IPS DF 6.9 (cell line): ENCODE data around the gene FTSJ1.
A peak's percentile ranks its signal among the peaks of the same experiment; 100 is the strongest.

Source experiments
- DNase-seq: peaks from one replicate; pipeline ENCODE4 v3.0.0-alpha.2; 2013; ENCODE audit warnings: low read depth, low spot score
- H3K27ac ChIP-seq: one replicate; pipeline ENCODE4 v1.5.1; 2013; ENCODE audit warnings: low read length, control low read depth
- H3K27me3 ChIP-seq: 2 replicates; pipeline ENCODE4 v1.6.1; 2013; ENCODE audit warnings: mild to moderate bottlenecking, low read length; ENCODE audit not compliant: control insufficient read depth, insufficient read depth
- H3K36me3 ChIP-seq: 2 replicates; pipeline ENCODE4 v1.6.1; 2013; ENCODE audit warnings: low read length; ENCODE audit not compliant: control insufficient read depth, insufficient read depth
- H3K4me1 ChIP-seq: 2 replicates; pipeline ENCODE4 v1.6.1; 2013; ENCODE audit warnings: low read length; ENCODE audit not compliant: control insufficient read depth, insufficient read depth
- H3K4me3 ChIP-seq: 2 replicates; pipeline ENCODE4 v1.5.1; 2013; ENCODE audit warnings: mild to moderate bottlenecking, low read length
- H3K9me3 ChIP-seq: 2 replicates; pipeline ENCODE4 v1.6.1; 2013; ENCODE audit warnings: low read length, inconsistent platforms; ENCODE audit not compliant: control insufficient read depth, insufficient read depth
- WGBS: extraction: QIAGEN DNeasy Blood & Tissue Kit; methylation state at CpG from one replicate; pipeline ENCODE4 v1.1.7; 2013; ENCODE audit warnings: mixed read lengths, missing lambda C conversion rate; ENCODE audit not compliant: insufficient read length, insufficient coverage; 5-methylcytosine and 5-hydroxymethylcytosine counted together

The FTSJ1 gene

DNA sequence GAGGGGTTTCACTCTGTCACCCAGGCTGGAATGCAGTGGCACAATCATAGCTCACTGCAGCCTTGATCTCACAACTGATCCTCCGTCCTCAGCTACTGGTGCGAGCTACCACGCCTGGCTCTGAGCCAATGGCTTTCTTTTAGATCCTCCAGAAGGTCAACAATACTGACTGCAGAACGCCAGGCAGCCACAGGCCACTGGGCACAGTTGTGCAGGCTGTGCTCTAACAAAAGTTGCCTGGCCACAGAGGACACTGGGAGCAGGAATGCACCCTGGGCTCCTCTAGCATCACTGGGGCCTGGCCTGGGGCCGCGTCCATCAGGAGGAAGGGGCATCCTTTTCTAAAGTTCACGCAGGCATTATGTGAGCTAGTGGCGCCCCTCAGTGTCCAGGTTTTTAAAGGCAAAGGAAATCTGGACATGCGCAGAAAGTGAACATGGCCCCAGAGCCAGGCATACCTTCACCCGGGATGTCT lies 17.9 kb downstream of the FTSJ1 start:
- no peak for DNase-seq
- Histone ChIP-seq H3K4me3 (no peak overlapping the region), H3K9me3 (no peaks in the 10 kb centered on the region), H3K27me3 (no peaks in the 10 kb centered on the region), H3K36me3 (no peaks in the 10 kb centered on the region), H3K27ac (no peak overlapping the region), H3K4me1 (peaks cover 2% of the 10 kb centered on the region; the same call in 1 of the 2 replicates)
- no CpG with 5 or more reads among the region's 10 CpGs for WGBS

DNA sequence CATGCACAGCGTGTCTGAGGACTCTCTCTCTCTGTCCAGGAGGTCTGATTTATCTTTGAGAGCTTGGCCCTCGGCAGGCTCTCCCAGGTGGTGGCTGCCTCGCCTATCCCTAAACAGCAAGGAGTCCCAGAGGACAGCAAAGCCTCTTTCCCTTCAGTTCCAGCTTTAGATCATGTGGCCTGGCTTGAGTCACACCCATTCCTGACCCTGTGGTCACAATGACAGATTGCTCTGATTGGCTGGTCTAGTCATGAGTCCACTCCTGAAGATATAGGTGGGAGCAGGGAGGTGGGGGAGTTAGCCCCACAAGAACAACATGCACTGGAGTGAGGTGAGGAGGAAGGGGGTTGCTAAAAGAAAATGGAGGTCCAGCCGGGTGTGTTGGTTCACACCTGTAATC lies 20.7 kb downstream of the FTSJ1 start:
- H3K27me3 ChIP-seq, result no peaks in the 10 kb centered on the region
- DNase-seq, result no peak
- H3K36me3 ChIP-seq, result no peaks in the 10 kb centered on the region
- H3K4me3 ChIP-seq, result no peak overlapping the region
- H3K27ac ChIP-seq, result no peak overlapping the region
- H3K9me3 ChIP-seq, result no peaks in the 10 kb centered on the region
- no CpG with 5 or more reads among the region's 4 CpGs for WGBS
- peaks cover 2% of the 10 kb centered on the region; the same call in 1 of the 2 replicates for H3K4me1 ChIP-seq

DNA sequence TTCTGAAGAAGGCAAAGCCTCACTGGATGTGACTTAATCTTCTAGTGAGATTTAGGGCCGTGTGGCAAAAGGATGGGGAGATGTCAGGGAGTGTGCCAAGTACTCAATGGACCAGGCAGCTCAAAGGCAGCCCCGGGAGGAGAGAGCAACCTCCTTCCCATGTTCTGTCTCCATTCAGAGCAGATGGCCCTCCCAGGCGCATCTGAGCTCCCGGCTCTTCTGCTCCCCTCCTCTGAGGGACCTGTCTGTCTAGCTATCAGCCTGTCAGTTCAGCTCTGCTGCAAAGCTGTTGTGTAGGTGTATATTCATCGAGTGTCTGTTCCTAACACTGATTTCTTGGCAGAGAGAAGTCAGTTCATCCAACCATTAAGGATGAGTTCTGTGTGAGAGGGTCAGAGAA lies 21.9 kb downstream of the FTSJ1 start:
- Histone ChIP-seq H3K27ac (no peak overlapping the region), H3K4me1 (peaks cover 2% of the 10 kb centered on the region; the same call in 1 of the 2 replicates), H3K36me3 (no peaks in the 10 kb centered on the region), H3K4me3 (no peak overlapping the region), H3K9me3 (no peaks in the 10 kb centered on the region), H3K27me3 (no peaks in the 10 kb centered on the region)
- DNase-seq, result no peak
- WGBS, result no CpG with 5 or more reads among the region's 5 CpGs

DNA sequence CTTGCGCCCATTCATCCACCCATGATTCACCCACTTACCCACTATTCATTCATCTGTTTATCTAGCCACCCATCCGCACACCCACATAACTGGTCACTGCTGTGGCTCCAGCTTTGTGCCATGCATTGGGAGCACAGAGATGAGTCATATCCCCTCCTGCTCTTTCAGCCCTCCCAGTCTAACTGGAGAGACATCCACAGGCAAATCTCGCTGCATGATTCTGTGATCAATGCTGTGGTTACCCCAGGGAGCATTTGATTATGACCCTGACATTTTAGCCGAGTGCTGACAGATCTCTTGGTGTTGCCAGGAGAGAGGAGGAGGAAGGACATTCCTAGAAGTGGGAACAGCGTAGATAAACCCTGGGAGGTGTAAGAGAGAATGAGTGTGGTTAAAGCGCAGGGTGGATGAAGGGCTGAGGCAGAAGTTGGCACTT lies 22.4 kb downstream of the FTSJ1 start:
- no peaks in the 10 kb centered on the region for H3K9me3 ChIP-seq
- no CpG with 5 or more reads among the region's 6 CpGs for WGBS
- H3K27ac ChIP-seq, result no peak overlapping the region
- H3K36me3 ChIP-seq, result no peaks in the 10 kb centered on the region
- H3K4me3 ChIP-seq, result no peak overlapping the region
- DNase-seq, result no peak
- no peaks in the 10 kb centered on the region for H3K27me3 ChIP-seq
- 0 out of 2 replicates have a peak, but pooled peaks cover 2% of the 10 kb centered on the region for H3K4me1 ChIP-seq

DNA sequence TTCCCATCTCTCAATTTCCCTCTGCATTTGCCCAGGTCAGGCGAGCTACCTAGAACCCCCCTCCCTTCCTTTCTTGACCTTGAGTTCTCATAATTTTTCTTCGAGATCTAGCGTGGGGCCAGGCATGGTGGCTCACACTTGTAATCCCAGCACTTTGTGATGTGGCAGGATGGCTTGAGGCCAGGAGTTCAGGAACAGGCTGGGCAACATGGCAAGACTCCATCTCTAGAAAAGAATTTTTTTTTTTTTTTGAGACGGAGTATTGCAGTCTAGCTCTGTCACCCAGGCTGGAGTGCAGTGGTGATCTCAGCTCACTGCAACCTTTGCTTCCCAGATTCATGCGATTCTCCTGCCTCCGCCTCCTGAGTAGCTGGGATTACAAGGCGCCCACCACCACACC lies 28.3 kb downstream of the FTSJ1 start:
- Histone ChIP-seq H3K27ac (no peak overlapping the region), H3K36me3 (no peaks in the 10 kb centered on the region), H3K4me3 (no peak overlapping the region), H3K4me1 (no peaks in the 10 kb centered on the region; the same call in 1 of the 2 replicates), H3K9me3 (no peaks in the 10 kb centered on the region), H3K27me3 (no peaks in the 10 kb centered on the region)
- no peak for DNase-seq
- no CpG with 5 or more reads among the region's 7 CpGs for WGBS

DNA sequence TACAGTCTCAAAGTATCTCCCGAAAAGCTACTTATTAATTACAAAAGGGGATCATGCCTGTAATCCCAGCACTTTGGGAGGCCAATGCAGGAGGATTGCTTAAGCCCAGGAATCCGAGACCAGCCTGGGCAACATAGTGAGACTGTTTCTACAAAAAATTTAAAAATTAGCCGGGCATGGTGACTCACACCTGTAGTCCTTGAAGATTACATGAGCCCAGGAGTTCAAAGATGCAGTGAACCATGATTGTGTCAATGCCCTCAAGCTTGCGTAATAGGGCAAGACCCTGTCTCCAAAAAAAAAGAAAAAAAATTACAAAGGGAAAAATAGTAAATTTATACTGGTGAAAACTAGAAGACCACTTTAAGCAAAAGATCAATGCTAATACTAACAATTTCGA lies 29.5 kb downstream of the FTSJ1 start:
- Histone ChIP-seq H3K36me3 (no peaks in the 10 kb centered on the region), H3K27me3 (no peaks in the 10 kb centered on the region), H3K4me3 (no peak overlapping the region), H3K27ac (no peak overlapping the region), H3K9me3 (no peaks in the 10 kb centered on the region), H3K4me1 (peaks cover 4% of the 10 kb centered on the region)
- WGBS, result no CpG with 5 or more reads among the region's 5 CpGs
- DNase-seq, result no peak

DNA sequence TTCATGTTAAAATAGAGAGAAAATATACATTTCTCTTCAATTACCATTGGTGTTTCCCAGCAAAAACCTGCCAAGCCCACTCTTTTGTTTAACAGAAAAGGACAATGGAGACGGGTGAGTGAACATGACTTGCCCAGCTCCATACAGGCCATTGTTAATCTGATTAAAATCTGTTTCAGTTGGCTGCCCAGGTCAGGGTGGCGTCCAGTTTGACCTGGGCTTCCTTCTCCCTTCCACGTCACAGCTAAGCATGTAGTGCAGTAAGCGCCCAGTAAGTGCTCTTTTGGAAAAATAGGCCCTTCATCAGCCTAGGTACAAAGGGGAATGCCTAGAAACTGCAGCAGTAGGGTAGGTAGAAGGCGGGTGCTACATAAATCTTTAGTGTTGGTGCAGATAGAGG lies 31.2 kb downstream of the FTSJ1 start:
- H3K36me3 ChIP-seq, result no peaks in the 10 kb centered on the region
- WGBS, result no CpG with 5 or more reads among the region's 5 CpGs

DNA sequence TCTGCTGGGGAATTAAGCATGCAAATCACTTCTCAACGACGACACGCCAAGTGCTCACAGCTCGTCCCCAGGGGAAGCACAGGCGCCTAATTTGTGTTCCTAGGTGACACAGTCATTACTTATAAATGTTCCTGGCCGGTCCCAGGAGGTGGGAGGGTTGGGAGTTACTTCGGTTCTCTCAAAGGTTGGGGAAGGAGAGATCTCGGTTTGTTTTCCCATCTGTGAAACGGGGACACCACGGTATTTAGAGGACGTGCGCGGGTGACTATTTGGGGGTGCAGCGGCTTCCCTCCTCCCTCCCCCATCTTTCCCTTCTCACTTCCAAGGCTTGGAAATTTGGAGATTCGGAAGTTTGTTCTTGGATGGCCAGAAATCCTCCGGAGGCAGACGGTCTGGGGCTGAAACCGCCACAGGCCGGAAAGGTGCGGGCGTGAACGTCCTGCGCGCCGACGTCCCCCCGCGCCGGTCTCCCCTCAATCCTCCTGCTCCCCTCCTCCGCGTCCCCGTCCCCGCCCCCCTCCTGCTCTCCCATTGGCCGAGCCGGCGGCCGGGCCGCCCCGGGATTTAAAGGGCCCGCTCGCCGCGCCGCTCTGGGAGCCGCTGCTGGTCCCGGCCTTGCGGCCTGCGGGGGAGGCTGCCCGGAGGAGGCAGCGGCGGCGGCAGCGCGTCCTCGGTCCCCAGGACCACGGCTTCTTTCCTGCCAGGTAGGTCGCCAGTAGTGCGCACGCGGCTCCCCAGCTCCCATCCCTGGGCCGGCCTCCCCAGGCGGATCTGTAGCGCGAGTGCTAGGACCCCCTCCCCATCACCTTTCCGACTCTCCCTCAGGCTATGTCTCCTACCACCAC lies 32.6 kb downstream of the FTSJ1 start, which contains the start of gene PORCN:
TSS of gene PORCN (plus strand) at position 593 of the 845 bp plus-strand sequence. CDS start 829 bp downstream, outside the sequence.
- no peak for DNase-seq
- WGBS, result no CpG with 5 or more reads among the region's 65 CpGs
- H3K27me3 ChIP-seq, result no peaks in the 10 kb centered on the region
- no peaks in the 10 kb centered on the region for H3K36me3 ChIP-seq
- no peaks in the 10 kb centered on the region for H3K9me3 ChIP-seq
- no peak within 1 kb of the TSS for H3K27ac ChIP-seq
- peak within 1 kb of the TSS; percentile 96; the same call in 1 of the 2 replicates for H3K4me3 ChIP-seq
- peaks cover 4% of the 10 kb centered on the region for H3K4me1 ChIP-seq

More for the DNA sequence above, 31.2 kb downstream of the FTSJ1 start:
- Histone ChIP-seq H3K27me3 (no peaks in the 10 kb centered on the region), H3K27ac (no peak overlapping the region), H3K9me3 (no peaks in the 10 kb centered on the region), H3K4me1 (peaks cover 4% of the 10 kb centered on the region), H3K4me3 (no peak overlapping the region)
- DNase-seq, result no peak

GRCh38 chrX:48509245-48509590 lies 33.2 kb downstream of the FTSJ1 start:
- WGBS, result no CpG with 5 or more reads among the region's 16 CpGs
- Histone ChIP-seq H3K27ac (no peak overlapping the region), H3K4me3 (peak overlapping the region; percentile 96; the same call in 1 of the 2 replicates), H3K27me3 (no peaks in the 10 kb centered on the region), H3K9me3 (no peaks in the 10 kb centered on the region), H3K36me3 (no peaks in the 10 kb centered on the region), H3K4me1 (peaks cover 4% of the 10 kb centered on the region)
- DNase-seq, result no peak

GRCh38 chrX:48509619-48510018 lies 33.6 kb downstream of the FTSJ1 start:
- no peaks in the 10 kb centered on the region for H3K27me3 ChIP-seq
- no peaks in the 10 kb centered on the region for H3K36me3 ChIP-seq
- WGBS, result no CpG with 5 or more reads among the region's 11 CpGs
- H3K4me1 ChIP-seq, result peaks cover 4% of the 10 kb centered on the region
- peak overlapping the region; percentile 96; the same call in 1 of the 2 replicates for H3K4me3 ChIP-seq
- no peak for DNase-seq
- H3K27ac ChIP-seq, result no peak overlapping the region
- H3K9me3 ChIP-seq, result no peaks in the 10 kb centered on the region
